Activated CD4-positive, alpha-beta T cell treated with anti-CD3 and anti-CD28 coated beads for 4 hours (primary cell): ENCODE results near the gene KRT3.

Source experiments
- DNase-seq, 2 donors: peaks; one replicate each; pipeline ENCODE4 v3.0.0-alpha.2; 2020

KRT3 gene

DNA sequence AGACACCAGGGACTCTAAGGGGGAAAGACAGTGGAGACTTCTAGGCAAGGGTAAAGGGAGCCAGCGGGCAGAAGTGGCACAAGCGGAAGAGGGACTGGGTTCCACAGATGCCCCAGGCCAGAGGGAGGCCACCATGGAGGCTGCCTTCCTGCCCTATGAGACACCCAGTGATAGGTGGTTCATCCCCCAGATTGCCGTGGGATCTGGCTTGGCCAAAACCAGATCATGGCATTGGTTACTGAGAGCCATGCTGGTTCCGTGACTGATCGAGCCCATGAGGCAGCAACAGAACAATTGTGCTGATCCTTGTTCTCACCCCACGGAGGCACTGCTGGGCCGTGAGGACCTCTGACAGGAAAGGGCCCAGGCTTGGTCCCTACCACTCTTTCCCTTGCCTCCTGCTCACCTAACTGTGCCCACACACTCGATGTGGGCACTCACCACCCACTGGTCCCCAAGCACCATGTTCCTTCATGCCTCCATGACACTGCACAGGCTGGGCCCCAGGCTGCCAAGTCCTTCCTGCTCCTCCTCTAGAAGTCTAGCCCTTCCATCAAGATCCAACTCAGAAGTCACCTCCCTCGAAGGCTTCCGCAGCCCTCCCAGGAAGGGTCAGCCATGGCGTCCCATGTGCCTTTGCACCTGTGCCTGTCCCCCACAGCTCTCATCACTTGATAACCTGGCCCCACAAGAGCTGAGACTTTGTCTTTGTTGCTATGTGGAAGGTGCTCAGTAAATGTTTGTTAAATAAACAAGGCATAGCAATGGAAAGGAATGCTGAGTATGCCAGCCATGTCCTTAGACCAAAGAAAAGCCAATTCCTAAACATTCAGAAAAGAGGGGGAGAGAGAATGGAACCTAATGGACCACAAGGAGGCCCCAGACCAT is 30.9 kb upstream of the KRT3 start:
- no peak for DNase-seq

DNA sequence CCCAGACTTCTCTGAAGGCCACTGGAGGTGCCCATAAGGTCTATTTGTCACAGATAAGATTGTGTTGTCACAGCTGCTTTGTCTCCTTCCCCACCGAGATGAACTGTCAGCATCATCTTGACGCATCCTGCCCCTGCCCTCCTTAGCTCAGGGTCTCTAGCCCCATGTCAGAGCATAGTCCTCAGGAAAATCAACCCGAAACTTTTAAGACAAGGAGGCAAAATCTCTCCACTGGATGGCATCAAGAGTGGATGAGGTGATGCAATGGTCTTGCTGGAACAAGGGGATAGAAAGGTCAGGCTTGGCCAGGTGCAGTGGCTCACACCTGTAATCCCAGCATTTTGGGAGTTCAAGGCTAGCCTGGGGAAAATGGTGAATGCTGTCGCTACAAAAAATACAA is 30.0 kb upstream of the KRT3 start:
- DNase-seq: no peak

DNA sequence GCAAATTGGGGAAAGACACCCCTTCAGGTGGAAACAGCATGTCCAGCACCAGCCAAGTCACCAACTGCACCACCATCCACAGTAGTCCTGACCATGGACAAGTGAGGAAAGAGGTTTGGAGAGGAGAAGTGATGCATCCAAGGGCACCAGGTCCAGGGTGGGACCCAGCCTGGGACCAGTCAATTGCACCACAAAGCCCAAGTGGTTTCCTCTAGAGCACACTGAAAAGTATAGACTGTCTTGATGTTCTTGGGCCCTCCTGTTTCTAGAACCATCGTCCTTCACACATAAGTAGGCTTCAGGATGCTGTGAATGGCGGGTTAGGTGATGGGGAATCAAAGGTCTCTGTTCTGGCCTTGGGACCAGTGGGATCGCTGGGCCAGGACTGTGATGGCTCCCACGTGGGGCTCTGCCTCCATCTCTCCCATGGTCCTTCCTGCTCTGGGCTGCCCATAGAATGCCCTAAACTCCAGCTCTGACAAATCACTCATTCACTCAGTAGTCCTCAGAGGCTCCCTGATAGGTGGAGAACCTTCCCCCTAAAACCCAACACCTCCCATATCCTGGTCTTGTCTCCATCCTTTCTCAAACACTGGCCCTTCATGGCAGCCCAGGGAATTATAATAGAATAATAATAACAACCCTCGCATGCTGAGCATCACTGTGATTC is 29.0 kb upstream of the KRT3 start:
- no peak for DNase-seq

DNA sequence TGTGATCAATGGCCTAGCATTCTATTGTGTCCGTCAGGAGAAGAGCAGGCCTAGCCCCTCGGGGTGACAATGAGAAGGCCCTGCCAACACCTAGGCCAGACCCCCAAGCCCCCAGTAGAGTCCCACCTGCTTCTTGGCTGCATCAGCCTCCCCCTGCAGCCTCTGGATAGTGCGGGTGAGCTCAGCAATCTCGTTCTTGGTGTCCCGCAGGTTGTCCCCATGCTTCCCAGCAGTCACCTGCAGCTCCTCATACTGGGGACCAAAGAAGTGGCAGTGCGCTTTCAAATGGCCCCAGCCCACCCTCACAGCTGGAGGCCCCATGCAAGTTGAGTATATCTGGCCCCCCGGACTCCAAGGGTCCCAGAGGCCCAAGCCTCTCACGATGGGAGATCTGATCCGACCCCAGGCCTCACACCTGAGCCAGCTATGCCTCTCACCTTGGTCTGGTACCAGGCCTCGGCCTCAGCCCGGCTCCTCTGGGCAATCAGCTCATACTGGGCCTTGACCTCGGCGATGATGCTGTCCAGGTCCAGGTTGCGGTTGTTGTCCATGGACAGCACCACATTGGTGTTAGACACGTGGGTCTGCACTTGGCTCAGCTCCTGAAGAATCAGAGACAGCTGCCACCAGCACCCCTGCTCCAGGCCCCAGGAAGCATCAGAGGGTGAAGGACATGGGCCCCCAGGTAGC is 28.0 kb upstream of the KRT3 start:
- no peak for DNase-seq

DNA sequence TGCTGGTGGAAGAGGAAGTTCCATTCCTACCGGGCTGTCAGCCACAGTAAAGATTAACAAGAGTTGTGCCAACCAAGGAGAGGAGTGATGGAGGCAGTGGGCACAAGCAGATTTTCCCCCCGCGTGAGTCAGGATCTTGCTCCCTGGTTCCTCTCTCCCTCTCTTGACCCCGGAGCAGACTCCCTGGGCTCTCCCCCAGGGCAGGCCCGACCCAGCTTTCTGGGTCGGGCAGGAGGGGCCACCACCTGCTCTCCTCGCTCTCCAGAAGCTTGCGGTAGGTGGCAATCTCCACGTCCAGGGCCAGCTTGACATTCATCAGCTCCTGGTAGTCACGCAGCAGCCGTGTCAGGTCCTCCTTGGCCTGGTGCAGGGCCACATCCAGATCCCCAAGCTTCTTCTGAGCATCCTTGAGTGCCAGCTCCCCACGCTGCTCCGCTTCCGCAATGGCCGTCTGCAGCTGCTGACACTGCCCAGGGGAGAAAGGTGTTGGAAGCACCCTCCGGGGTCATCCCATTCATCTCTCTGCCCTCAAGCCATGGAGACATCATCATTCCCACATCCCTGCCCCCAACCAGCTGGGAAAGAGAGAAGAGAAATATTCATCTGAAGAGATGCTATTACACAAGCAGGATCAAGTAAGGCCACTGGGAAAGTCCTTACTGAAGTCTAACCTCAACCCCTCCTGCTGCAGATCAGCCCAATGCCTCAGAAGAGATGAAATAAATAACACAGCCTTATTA is 27.0 kb upstream of the KRT3 start:
- no peak for DNase-seq

DNA sequence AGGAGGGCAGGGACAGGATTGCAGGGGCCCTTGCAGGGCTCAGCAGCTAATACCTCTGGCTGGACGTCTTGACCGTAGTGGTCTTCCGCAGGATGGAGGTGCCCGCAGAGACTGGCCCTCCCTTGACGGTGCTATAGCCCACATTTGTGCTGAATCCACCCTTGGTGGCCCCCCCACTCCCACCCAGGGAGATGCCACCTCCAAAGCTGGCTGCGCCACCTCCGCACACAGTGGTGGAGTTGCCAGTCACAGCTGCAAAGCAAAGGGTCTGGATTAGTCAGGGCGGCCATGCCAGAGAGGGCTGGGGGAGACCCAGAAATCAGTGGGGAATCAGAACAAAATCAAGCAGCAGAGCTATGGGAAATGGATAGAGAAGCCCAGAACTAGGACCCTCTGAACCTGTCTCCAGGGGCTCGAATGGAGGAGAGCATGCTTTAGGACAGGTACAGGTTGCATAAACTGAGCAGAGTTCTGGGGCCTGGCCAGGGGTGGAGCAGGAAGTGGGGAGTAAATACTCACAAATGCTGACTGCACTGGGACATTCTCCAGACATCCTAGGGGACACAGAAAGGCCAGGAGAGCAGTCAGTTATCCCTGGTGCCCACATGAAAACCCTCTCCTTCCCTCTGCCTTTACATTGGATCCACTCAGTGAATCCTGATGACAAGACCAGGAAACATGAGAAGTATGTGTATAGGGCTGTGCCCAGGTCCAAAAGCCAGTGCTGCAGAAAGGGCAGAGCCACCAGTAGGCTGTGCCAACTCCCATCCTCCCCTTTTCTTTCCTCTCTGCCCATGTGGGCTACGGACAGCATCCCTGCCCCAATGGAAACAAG is 26.1 kb upstream of the KRT3 start:
- DNase-seq: no peak

DNA sequence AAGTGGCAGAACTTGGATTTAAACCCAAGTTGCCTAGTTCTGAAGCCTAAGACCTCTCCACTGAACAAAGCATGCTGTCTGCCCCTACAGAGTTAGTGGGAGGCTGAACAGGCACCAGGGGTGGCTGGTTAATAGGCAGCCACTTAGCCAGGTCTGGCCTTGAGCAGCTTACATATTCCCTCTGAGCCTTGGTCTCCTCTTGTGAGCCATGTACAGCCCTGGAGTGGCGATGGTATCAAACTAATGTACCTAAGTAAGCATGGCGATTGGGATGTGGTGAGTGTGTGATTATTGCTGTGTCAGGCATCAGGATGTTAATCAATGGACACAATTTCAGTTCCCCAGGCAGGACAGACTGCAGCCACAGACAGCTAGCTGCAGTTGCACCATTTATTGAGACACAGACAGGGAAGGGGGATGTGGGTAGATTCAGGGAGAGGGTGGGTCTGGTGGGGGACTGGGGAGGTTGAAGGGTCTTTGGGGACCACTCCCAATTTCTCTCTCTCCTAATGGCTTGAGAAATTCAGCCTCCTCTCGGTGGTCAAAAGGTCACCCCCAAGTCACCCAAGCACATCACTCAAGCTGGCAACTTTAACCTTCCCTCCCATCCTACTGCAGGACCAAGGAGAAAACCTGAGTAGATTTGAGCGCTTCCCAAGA is 25.3 kb upstream of the KRT3 start:
- DNase-seq: no peak

DNA sequence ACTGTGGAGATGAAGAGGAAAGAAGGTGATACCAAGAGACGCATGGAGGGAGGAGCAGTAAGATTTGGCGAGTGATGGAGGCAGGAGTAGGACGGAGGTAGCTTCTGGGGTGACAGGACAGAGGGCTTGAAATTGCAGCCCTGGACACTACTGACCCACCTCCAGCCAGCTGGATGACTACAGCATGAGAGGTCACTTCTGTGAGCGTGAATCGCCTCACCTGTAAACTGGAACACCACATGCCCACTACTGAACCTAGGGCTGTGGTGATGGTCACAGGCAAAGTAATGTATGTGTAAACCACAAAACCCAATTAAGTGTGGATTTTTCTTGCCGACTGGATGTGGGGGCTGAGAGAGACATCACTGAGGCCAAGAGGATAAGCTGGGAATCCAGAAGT is 24.6 kb upstream of the KRT3 start:
- DNase-seq: no peak

DNA sequence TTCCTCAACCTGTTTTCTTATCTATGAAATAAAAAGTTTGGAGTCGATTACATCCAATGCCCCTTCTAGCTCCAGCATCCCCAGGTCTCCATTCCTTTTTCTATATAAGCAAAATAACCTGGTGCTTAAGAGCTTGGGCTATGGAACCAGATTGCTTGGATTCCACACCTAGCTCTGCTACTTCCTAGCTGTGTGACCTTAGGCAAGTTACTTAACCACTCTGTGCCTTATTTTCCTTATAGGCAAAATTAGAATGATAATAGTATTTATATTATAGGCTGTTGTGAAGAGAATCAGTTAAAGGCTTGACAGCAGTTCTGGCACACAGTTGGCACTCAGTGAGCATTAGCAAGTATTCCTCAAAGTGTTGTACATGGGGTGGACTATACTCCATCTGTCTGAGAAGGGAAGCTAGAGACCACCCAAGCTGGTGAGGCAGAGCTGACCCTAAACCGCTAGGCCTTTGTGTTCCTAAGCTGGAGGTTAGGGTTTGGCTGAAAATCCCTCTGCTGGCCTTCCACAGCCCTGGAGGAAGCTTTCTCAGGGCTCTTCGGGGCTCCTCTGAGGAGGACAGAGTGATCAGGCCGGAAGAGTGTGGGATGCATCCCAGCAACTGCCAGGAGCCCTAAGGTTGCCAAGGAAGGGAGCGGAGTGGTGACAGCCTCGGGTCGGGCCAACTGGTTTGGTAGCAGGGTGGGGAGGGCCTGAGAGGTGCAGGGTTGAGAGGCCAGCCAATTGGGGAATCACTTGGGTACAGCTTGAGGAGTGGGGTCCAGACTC is 24.0 kb upstream of the KRT3 start:
- no peak for DNase-seq

DNA sequence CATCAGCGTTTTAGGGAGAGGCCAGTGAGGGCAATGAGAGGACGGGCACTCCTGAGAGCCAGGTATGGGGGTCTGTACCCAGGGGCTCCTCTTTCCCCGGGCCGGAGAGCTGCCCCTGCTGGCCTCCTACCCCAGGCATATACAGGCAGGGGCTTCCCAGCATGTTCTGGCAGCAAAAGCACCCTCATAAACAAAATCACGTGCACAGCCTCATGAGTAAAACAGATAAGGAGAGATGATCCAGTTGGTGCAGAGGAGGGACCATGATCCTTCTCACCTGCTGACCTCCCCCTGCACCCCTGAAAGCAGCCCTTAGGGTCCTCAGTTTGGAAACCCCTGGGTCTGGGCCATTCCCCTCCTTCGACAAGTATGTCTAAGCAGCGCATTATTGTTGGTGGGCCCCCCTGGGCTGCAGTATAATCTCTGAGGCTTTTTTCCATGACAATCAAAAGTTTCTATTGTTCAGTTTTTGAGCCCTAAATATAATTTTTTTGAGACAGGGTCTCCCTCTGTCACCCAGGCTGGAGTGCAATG is 23.0 kb upstream of the KRT3 start:
- DNase-seq: no peak

DNA sequence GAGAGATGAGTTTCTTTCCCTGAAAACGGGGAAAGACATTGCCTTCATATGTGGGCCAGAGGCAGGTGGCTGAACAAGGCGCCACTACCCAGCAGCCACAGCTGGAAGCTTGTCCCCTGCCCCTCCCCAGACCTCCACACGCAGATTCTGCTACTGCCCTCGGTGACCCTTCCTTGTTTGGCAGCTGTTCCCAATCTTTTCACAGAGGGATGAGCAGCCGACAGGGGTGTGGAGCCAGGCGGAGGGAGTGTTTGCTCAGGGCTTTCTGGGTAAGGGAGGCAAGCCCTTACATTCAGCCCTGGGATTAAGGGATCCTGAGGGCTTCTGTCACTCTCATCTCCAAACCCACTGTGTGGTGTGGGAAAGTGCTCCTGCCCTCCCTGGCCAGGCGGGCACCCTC is 22.5 kb upstream of the KRT3 start:
- DNase-seq: no peak

DNA sequence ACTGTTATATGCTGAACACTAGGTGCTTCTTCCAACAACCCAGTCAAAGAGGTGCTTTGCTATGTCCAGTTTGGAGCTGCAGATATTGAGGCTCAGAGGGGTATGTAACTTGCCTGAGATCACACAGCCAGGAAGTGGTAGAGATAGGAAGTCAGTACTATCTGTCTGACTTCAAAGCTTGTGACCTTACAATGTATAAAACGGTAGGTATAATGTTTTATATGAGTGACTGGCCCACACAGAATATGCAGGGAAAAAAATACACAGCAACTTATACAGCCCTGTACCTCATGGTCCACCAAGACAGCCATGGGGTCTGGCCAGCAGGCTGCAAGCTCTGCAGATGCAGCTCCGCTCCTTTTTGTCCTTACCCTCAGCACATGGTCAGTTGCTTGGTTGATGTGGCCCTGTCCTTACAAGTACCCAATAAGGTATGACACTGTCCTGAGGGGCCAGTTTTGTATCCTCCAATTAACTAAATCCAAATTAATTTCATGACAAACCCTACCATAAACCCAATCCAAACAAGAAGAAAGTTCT is 21.9 kb upstream of the KRT3 start:
- DNase-seq: no peak

DNA sequence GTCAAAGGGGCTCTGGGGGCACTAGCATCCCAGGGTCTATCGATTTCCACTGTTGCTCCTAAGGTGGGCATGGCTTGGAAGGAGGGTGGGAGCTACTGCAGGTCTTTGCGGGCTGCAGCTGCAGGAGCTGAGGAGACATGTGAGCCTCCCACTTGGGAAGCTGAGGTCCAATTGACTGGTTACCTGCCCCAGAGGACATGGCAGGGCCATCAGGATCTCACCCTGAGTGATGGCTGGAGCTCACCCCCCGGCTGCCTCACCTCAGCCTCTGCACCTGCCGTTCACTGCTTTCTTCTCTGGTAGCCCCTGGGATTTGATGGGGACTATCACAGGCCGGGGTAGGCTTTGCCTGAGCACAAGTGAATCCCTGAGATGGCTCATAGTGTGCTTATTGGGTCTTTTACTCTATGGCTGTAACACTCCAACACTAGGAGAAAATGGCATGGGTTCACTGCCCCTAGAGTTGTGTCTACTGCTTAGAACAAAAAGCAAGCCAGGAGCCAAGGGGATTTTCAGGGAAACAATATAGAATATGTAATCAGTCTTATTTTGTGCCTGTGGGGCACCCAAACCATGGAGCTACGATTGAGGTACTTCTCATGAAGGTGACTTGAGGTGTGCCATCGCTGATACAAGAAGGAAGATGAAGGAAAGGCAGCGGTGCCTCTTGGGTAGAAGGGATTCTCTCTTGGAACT is 21.2 kb upstream of the KRT3 start:
- DNase-seq: no peak

DNA sequence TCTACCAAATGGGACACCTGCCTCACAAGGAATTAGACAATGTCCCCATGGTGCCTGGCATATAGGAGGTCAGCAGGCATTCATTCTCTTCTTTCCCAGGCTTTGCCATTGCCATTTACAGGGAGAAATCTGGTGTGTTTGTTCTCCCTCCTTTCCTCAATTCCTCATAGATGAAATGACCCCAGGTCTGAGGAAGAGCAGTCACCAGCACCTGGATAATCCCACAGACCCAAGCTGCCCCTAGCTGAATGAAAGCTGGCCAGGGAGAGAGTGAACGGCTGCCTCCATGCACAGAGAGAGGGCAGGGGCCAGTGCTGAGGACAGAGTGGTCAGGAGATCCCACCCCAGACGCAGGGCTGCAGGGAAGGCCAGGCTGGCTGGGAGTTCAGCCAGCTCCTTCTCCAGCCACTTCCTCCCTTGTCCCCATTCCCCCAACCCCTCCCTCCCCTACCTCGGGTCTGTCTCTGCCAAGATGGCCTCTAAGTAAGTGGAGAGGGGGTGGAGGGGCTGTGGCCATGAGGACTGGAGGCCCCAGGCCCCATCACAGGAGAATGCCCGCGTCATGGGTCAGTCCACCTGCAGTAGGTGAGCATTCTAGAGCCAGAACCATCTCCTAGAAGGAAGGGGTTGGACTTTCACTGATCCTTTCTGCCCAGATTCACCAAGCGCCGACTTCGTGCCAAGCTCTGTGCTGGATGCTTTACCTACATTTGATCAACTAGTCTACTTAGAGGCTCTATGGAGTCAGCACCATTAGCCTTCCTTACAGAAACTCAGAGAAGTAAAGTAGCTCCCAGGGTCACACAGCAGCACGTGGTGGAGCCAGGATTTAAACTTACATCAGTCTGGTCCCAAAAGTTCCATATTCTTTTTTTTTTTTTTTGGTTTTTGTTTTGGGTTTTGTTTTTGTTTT is 20.0 kb upstream of the KRT3 start:
- no peak for DNase-seq

DNA sequence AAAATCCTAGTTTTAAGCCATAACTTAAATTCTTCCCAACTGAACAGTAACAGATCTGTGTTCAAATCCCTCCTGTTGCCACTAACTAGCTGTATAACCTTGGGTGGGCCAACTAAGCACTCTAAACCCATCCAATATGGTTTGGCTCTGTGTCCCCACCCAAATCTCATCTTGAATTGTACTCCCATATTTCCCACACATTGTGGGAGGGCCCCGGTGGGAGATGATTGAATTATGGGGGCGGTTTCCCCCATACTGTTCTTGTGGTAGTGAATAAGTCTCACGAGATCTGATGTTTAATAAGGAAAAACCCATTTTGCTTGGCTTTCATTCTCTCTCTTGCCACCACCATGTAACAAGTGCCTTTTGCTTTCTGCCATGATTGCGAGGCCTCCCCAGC is 19.2 kb upstream of the KRT3 start:
- DNase-seq: no peak

DNA sequence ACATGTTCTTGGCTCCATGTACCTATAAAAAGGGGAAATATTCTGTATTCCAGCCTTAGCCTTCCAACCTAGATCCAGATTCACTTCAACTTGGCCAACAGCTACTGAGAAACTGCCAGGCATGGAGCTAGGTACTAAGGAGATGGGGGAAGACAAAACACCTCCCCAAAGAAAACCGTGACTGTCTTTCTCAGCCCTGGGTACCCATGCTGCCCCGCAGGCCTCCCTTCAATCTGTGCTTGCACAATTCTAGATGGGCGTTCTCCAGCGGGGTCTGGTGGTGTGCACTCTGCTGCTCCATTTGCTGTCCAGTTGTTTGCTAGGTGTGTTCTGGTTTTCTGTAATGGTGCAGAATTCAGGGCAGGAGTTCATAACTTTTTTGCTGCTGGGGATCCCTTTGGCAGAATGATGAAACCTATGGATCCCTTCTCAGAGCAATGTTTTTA is 18.8 kb upstream of the KRT3 start:
- DNase-seq: no peak

DNA sequence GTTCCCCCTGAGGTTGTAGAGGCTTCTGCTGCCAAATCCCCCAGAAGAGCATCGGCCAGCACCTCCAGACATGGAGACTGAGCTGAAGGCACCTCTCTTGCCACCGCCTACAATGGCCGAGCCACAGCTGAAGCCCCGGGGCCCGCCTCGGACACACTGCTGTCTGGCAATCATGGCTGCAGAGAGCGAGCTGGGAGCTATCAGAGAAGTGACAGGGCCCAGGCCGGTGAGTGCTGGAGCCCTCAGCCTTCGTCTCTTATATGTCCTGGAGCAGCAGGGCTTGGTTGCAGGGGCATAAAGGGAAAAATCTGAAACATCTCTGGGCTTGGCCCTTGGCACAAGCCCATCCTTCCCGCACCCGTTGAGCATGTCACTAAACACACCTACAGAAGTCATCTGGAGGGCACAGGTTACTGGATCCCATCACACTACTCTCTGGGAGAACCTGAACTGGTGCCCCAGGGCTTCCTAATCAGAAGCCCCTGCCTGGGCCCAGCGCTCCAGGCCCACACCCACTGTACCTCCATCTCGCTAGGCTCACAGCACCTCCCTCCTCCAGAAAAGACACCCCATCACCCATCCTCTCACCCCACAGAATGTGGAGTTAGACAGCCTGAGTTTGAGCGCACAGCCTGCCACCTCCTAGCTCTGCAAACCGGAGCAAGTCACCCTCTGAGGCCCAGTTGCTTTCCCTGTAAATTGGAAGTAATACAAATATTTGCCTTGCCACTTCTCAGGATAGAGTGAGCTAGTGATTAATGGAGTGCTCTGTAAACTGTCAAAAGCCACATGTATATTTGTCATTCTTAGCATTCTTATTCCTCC is 18.2 kb upstream of the KRT3 start, which contains the start of gene KRT4:
Gene KRT4, minus strand, starts transcription at position 232 of the 825 bp plus-strand sequence. Its CDS starts 58 bp downstream, at position 174.
- no peak for DNase-seq
